ACC112 (cell line): ENCODE results near the gene ZNF804A.
A peak's percentile ranks its signal among the peaks of the same experiment; 100 is the strongest.

Source experiments
- H2AFZ ChIP-seq: fragments of 200-600 bp; sonication (generic); one replicate; pipeline ENCODE4 v1.6.0; 2017; ENCODE audit warnings: antibody characterized with exemption, low read length; ENCODE audit not compliant: unreplicated experiment
- H3K27ac ChIP-seq: fragments of 200-600 bp; sonication (generic); 2 replicates; pipeline ENCODE4 v1.5.1; 2014; ENCODE audit warnings: low read depth, mild to moderate bottlenecking, antibody characterized with exemption, low read length, moderate library complexity
- H3K27me3 ChIP-seq: fragments of 200-600 bp; sonication (generic); 2 replicates; pipeline ENCODE4 v1.6.1; 2014; ENCODE audit warnings: mild to moderate bottlenecking, antibody characterized with exemption, low read length, moderate library complexity, mixed read lengths; ENCODE audit not compliant: insufficient read depth
- H3K36me3 ChIP-seq: fragments of 200-600 bp; sonication (generic); 2 replicates; pipeline ENCODE4 v1.6.1; 2016; ENCODE audit warnings: mild to moderate bottlenecking, antibody characterized with exemption, low read length, moderate library complexity, mixed read lengths; ENCODE audit not compliant: insufficient read depth
- H3K4me1 ChIP-seq: fragments of 200-600 bp; sonication (generic); one replicate; pipeline ENCODE4 v1.6.1; 2016; ENCODE audit warnings: low read length, mixed read lengths; ENCODE audit not compliant: insufficient read depth, unreplicated experiment, control insufficient read depth
- H3K4me3 ChIP-seq: fragments of 200-600 bp; sonication (generic); 2 replicates; pipeline ENCODE4 v1.5.1; 2014; ENCODE audit warnings: mild to moderate bottlenecking, low read depth, low read length
- H3K79me2 ChIP-seq: fragments of 200-600 bp; sonication (generic); one replicate; pipeline ENCODE4 v1.6.0; 2016; ENCODE audit warnings: low read length; ENCODE audit not compliant: control insufficient read depth, unreplicated experiment, insufficient read depth

ZNF804A gene

GRCh38 chr2:184598316-184599053 is at the start of gene ZNF804A:
TSS of gene ZNF804A (plus strand) at chr2:184598529. CDS start at chr2:184598960, 431 bp downstream.
- H3K36me3 ChIP-seq = no peaks in the 10 kb centered on the region
- peak within 1 kb of the TSS; percentile 22 for H2AFZ ChIP-seq
- no peaks in the 10 kb centered on the region for H3K4me1 ChIP-seq
- H3K79me2 ChIP-seq = no peaks in the 10 kb centered on the region
- H3K27me3 ChIP-seq = peaks cover 48% of the 10 kb centered on the region
- peak within 1 kb of the TSS; percentile 78 for H3K4me3 ChIP-seq
- no peak within 1 kb of the TSS for H3K27ac ChIP-seq

DNA sequence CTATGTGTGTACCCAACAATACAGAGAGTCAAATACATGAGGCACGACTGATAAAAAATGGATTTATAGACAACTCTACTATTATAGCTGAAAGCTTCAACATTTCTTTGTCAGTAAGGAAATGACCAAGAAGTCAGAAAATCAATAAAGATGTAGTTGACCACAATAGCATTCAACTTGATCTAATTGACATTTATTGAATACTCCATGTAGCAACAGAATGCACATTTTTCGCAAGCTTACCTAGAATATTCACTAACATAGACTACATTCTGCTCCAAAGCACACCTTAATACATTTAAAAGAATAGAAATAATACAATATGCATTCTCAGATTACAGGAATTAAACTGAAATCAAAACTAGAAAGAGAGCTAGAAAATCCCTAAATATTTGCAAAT is 49.2 kb upstream of the ZNF804A start:
- no peak overlapping the region for H3K27ac ChIP-seq
- H3K27me3 ChIP-seq = no peaks in the 10 kb centered on the region
- no peaks in the 10 kb centered on the region for H3K79me2 ChIP-seq
- H3K4me1 ChIP-seq = no peaks in the 10 kb centered on the region
- H3K4me3 ChIP-seq = no peak overlapping the region
- no peak overlapping the region for H2AFZ ChIP-seq
- no peaks in the 10 kb centered on the region for H3K36me3 ChIP-seq

- H3K36me3 ChIP-seq = no peaks in the 10 kb centered on the region
- H2AFZ ChIP-seq = no peak overlapping the region
- H3K27ac ChIP-seq = no peak overlapping the region
- H3K4me3 ChIP-seq = no peak overlapping the region
- no peaks in the 10 kb centered on the region for H3K27me3 ChIP-seq
- H3K79me2 ChIP-seq = no peaks in the 10 kb centered on the region
- H3K4me1 ChIP-seq = no peaks in the 10 kb centered on the region
These were observed 46.7 kb upstream of the ZNF804A start for GRCh38 chr2:184551626-184552025.

GRCh38 chr2:184554736-184555135 is 43.6 kb upstream of the ZNF804A start:
- Histone ChIP-seq H3K4me1 (no peaks in the 10 kb centered on the region), H3K27ac (no peak overlapping the region), H2AFZ (no peak overlapping the region), H3K36me3 (no peaks in the 10 kb centered on the region), H3K79me2 (no peaks in the 10 kb centered on the region), H3K27me3 (no peaks in the 10 kb centered on the region), H3K4me3 (no peak overlapping the region)

DNA sequence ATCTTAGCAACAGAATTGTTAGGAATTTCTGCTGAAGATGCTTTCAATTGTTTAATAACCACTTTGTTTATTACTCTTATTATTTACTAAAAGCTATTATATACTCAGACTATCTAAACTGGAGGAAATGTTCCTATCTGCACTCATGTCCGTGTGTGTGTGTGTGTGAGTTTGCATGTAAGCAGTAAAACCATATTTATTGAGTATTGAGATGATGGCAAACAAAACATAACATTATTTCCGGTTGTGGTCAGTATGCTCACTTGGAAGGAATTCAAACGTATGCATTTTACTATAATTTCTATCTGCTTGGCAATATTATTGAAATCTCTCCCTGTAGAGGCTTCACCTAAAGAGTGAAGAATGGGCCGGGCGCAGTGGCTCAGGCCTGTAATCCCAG is 43.0 kb upstream of the ZNF804A start:
- Histone ChIP-seq H3K36me3 (no peaks in the 10 kb centered on the region), H3K4me1 (no peaks in the 10 kb centered on the region), H3K27ac (no peak overlapping the region), H3K79me2 (no peaks in the 10 kb centered on the region), H3K4me3 (no peak overlapping the region), H2AFZ (no peak overlapping the region), H3K27me3 (no peaks in the 10 kb centered on the region)

- Histone ChIP-seq H3K79me2 (no peaks in the 10 kb centered on the region), H3K27me3 (no peaks in the 10 kb centered on the region), H3K4me3 (no peak overlapping the region), H2AFZ (no peak overlapping the region), H3K4me1 (no peaks in the 10 kb centered on the region), H3K27ac (no peak overlapping the region), H3K36me3 (no peaks in the 10 kb centered on the region)
These were observed 41.7 kb upstream of the ZNF804A start for GRCh38 chr2:184556639-184557038.

DNA sequence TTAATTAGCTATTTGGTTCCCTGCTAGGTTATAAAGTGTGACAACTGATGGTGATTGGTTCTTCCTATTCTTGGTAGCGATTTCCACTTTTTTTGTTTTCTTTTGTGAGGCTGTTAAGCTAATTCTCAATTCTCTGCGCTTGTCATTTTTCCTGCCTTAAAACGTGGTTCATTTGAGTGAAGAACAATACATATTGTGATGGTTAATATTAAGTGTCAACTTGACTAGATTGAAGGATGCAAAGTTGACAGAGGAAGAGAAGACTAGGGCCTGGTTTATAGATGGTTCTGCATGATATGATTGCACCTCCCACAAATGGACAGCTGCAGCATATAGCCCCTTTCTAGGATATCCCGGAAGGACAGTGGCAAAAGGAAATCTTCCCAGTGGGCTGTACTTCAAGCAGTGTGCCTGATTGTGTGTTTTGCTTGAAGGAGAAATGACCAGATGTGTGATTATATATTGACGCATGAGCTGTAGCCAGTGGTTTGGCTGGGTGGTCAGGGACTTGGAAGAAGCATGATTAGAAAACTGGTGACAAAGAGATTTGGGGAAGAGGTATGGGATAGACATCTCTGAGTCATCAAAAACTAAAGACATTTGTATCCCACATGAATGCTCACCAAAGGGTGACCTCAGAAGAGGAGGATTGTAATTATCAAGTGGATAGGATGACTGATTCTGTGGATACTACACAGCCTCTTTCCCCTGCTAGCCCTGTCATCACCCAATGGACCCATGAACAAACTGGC is 39.4 kb upstream of the ZNF804A start:
- Histone ChIP-seq H3K79me2 (no peaks in the 10 kb centered on the region), H3K27ac (no peak overlapping the region), H2AFZ (no peak overlapping the region), H3K27me3 (no peaks in the 10 kb centered on the region), H3K36me3 (no peaks in the 10 kb centered on the region), H3K4me3 (no peak overlapping the region), H3K4me1 (no peaks in the 10 kb centered on the region)

DNA sequence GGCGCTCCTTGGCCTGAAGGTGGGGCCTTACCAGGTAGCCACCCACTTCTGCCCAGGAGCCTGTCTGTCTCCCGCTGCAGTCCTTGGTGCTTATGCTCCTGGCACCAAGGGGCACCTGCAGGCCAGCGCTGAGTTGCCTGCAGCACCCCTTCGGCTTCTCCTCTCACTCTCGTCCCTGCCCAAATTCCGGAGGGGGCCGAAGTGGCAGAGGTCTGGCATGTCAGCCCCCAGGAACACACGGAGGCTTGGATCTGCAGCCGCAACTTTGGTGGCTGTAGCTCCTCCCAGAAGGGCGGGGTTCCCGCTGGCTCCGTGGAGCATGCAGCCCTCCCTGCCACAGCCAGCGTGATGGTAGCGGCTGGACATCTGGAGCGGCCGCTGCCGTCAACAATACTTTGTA is 37.7 kb upstream of the ZNF804A start:
- Histone ChIP-seq H3K27ac (no peak overlapping the region), H3K36me3 (no peaks in the 10 kb centered on the region), H3K27me3 (no peaks in the 10 kb centered on the region), H2AFZ (no peak overlapping the region), H3K79me2 (no peaks in the 10 kb centered on the region), H3K4me3 (no peak overlapping the region), H3K4me1 (no peaks in the 10 kb centered on the region)

GRCh38 chr2:184562532-184562931 is 35.8 kb upstream of the ZNF804A start:
- no peaks in the 10 kb centered on the region for H3K27me3 ChIP-seq
- no peaks in the 10 kb centered on the region for H3K36me3 ChIP-seq
- H3K4me1 ChIP-seq = no peaks in the 10 kb centered on the region
- H2AFZ ChIP-seq = no peak overlapping the region
- H3K27ac ChIP-seq = no peak overlapping the region
- H3K4me3 ChIP-seq = no peak overlapping the region
- no peaks in the 10 kb centered on the region for H3K79me2 ChIP-seq

DNA sequence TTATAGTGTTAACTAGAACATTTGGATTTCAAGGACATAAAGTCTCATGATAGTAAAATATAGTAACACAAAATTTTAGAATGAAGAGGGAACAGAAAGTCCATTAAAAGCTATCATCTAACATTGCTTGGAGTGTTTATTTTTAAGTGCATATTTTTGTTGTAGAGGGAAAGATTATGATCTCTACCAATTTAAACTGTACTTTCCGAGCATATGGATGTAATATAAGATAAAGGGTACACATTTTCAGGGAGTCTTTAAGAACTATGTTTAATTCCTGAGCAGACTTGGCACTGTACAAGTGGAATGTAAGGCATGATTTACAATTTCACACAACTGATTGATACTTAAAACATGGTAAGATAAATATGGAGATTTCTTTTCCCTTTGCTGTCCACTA is 34.2 kb upstream of the ZNF804A start:
- H3K79me2 ChIP-seq = no peaks in the 10 kb centered on the region
- no peaks in the 10 kb centered on the region for H3K4me1 ChIP-seq
- H3K27me3 ChIP-seq = no peaks in the 10 kb centered on the region
- H3K4me3 ChIP-seq = no peak overlapping the region
- H3K36me3 ChIP-seq = no peaks in the 10 kb centered on the region
- no peak overlapping the region for H2AFZ ChIP-seq
- H3K27ac ChIP-seq = no peak overlapping the region

DNA sequence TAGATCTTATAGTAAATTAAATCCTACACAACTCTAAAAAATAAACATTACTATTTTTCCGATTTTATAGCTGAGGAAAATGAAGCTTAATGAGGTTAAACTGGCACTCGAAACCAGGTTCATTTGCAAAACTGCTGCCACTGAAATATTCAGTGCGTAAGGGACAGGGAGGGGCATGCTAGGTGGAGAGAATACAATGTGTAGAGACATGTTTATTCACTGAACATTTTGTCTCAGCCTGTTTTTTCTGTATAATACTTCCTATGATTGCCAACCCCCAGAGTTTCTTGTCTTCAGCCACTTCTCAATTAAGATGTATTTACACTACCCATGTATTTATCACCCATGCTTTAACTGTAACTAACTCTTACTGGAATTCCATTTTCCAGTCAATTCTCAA is 31.6 kb upstream of the ZNF804A start:
- Histone ChIP-seq H3K27me3 (no peaks in the 10 kb centered on the region), H3K36me3 (no peaks in the 10 kb centered on the region), H3K4me3 (no peak overlapping the region), H3K27ac (no peak overlapping the region), H3K79me2 (no peaks in the 10 kb centered on the region), H2AFZ (no peak overlapping the region), H3K4me1 (no peaks in the 10 kb centered on the region)
